Mesendoderm (in vitro differentiated cells): Measurements from ENCODE around the gene ADRA2B.

ENCODE experiments used
- DNase-seq: peaks from one replicate; pipeline ENCODE4 v3.0.0; 2013
- H2AK5ac ChIP-seq: 2 replicates; pipeline ENCODE4 v1.6.1; 2013; ENCODE audit warnings: low read length, inconsistent platforms
- H2BK120ac ChIP-seq: 2 replicates; pipeline ENCODE4 v1.6.1; 2013; ENCODE audit warnings: low read depth, mild to moderate bottlenecking, low read length, moderate library complexity, mixed read lengths
- H2BK15ac ChIP-seq: replicated peaks from 2 replicates; pipeline ENCODE4 v1.6.1; 2013; ENCODE audit warnings: low read depth, mild to moderate bottlenecking, moderate library complexity
- H2BK5ac ChIP-seq: 2 replicates; pipeline ENCODE4 v1.6.1; 2013; ENCODE audit warnings: low read length, inconsistent platforms
- H3K18ac ChIP-seq: 2 replicates; pipeline ENCODE4 v1.6.1; 2013; ENCODE audit warnings: mild to moderate bottlenecking, low read length, mixed read lengths
- H3K23ac ChIP-seq: one replicate; pipeline ENCODE4 v1.6.1; 2013; ENCODE audit warnings: low read length
- H3K27ac ChIP-seq: 2 replicates; pipeline ENCODE4 v1.5.1; 2013; ENCODE audit warnings: low read depth, mild to moderate bottlenecking, inconsistent platforms, low read length, moderate library complexity
- H3K27me3 ChIP-seq: 2 replicates; pipeline ENCODE4 v1.6.1; 2013; ENCODE audit warnings: low read length, control low read depth, mild to moderate bottlenecking, inconsistent platforms; ENCODE audit not compliant: insufficient read depth, poor library complexity
- H3K36me3 ChIP-seq: 2 replicates; pipeline ENCODE4 v1.6.1; 2013; ENCODE audit warnings: low read length, inconsistent platforms; ENCODE audit not compliant: control insufficient read depth, insufficient read depth
- H3K4ac ChIP-seq: one replicate; pipeline ENCODE4 v1.6.1; 2013; ENCODE audit warnings: low read depth, mild to moderate bottlenecking, low read length, moderate library complexity
- H3K4me1 ChIP-seq: 2 replicates; pipeline ENCODE4 v1.6.1; 2013; ENCODE audit warnings: low read depth, low read length, inconsistent platforms; ENCODE audit not compliant: control insufficient read depth
- H3K4me2 ChIP-seq: 2 replicates; pipeline ENCODE4 v1.6.1; 2013; ENCODE audit warnings: low read length
- H3K4me3 ChIP-seq: 2 replicates; pipeline ENCODE4 v1.5.1; 2013; ENCODE audit warnings: mild to moderate bottlenecking, low read length
- H3K56ac ChIP-seq: one replicate; pipeline ENCODE4 v1.6.1; 2013; ENCODE audit warnings: low read length
- H3K79me1 ChIP-seq: 2 replicates; pipeline ENCODE4 v1.6.1; 2013; ENCODE audit warnings: low read length, inconsistent platforms
- H3K79me2 ChIP-seq: 2 replicates; pipeline ENCODE4 v1.6.1; 2013; ENCODE audit warnings: mild to moderate bottlenecking, low read length; ENCODE audit not compliant: control insufficient read depth, insufficient read depth
- H3K9ac ChIP-seq: 2 replicates; pipeline ENCODE4 v1.6.1; 2013; ENCODE audit warnings: low read length, inconsistent platforms
- H4K5ac ChIP-seq: one replicate; pipeline ENCODE4 v1.6.1; 2013; ENCODE audit warnings: low read length
- H4K8ac ChIP-seq: one replicate; pipeline ENCODE4 v1.6.1; 2013; ENCODE audit warnings: low read depth, mild to moderate bottlenecking, control low read depth, low read length, moderate library complexity
- WGBS: extraction: QIAGEN DNeasy Blood & Tissue Kit; methylation state at CpG from one replicate; pipeline ENCODE4 v1.1.7; 2013; ENCODE audit warnings: low lambda C conversion rate, missing lambda C conversion rate; ENCODE audit not compliant: insufficient coverage; ENCODE audit errors: extremely low coverage; 5-methylcytosine and 5-hydroxymethylcytosine counted together

Gene ADRA2B

DNA sequence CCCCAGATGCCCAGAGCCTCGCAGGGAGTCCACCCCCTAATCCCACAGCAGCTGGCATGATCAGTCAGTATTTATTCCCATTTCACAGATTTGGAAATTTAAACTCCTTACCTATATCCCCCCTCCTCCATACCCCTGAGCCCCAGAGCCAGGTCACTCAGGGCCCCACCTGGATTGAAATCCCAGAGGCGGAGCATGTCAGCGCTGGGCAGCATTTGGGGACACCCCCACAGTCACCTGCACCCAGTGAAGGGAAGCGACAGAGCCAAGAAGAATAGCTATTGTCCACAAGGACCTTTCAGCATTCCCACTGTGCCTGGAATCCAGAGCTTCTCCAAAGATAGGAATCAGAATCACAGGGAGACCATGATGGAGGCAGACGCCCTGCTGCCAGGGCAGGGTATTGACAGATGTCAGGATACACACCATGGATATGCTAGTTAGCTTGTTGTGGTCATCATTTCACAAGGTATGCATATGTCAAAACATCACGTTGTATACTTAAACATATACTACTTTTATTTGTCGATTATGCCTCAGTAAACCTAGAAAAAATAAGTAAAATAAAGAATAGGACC, 22.9 kb upstream of the ADRA2B start:
- DNase-seq = peak; percentile 57
- Histone ChIP-seq H3K27me3 (no peaks in the 10 kb centered on the region), H2BK5ac (no peak overlapping the region), H2BK15ac (no peak overlapping the region), H3K4ac (no peak overlapping the region), H3K18ac (no peak overlapping the region), H2AK5ac (no peak overlapping the region), H3K23ac (no peak overlapping the region), H4K8ac (no peak overlapping the region), H3K56ac (no peak overlapping the region), H3K27ac (no peak overlapping the region), H2BK120ac (no peak overlapping the region), H4K5ac (no peak overlapping the region), H3K4me2 (no peak overlapping the region), H3K79me2 (no peaks in the 10 kb centered on the region), H3K9ac (no peak overlapping the region), H3K4me3 (no peak overlapping the region), H3K79me1 (no peaks in the 10 kb centered on the region), H3K4me1 (no peaks in the 10 kb centered on the region), H3K36me3 (no peaks in the 10 kb centered on the region)
- WGBS = no CpG with 5 or more reads among the region's 7 CpGs

GRCh38 chr2:96138179-96139145, 22.1 kb upstream of the ADRA2B start, which contains the start of gene ASTL:
Gene ASTL (minus strand): TSS chr2:96138502. CDS start chr2:96138436, 66 bp downstream.
- Histone ChIP-seq H2BK15ac (no peak within 1 kb of the TSS), H3K4ac (no peak within 1 kb of the TSS), H3K79me2 (no peaks in the 10 kb centered on the region), H4K8ac (no peak within 1 kb of the TSS), H3K79me1 (no peaks in the 10 kb centered on the region), H3K23ac (no peak within 1 kb of the TSS), H3K27me3 (no peaks in the 10 kb centered on the region), H3K56ac (no peak within 1 kb of the TSS), H3K9ac (no peak within 1 kb of the TSS), H2BK5ac (no peak within 1 kb of the TSS), H3K4me2 (no peak within 1 kb of the TSS), H2AK5ac (no peak within 1 kb of the TSS), H3K27ac (no peak within 1 kb of the TSS), H3K4me3 (no peak within 1 kb of the TSS), H3K36me3 (no peaks in the 10 kb centered on the region), H3K18ac (no peak within 1 kb of the TSS), H2BK120ac (no peak within 1 kb of the TSS), H3K4me1 (no peaks in the 10 kb centered on the region), H4K5ac (no peak within 1 kb of the TSS)
- peak; percentile 75 for DNase-seq
- WGBS = no CpG with 5 or more reads among the region's 17 CpGs

GRCh38 chr2:96137321-96138178, 21.2 kb upstream of the ADRA2B start:
- Histone ChIP-seq H3K79me1 (no peaks in the 10 kb centered on the region), H3K4me2 (no peak overlapping the region), H3K4me3 (no peak overlapping the region), H3K23ac (no peak overlapping the region), H3K4me1 (no peaks in the 10 kb centered on the region), H2AK5ac (no peak overlapping the region), H4K5ac (no peak overlapping the region), H3K27me3 (no peaks in the 10 kb centered on the region), H3K36me3 (no peaks in the 10 kb centered on the region), H2BK5ac (no peak overlapping the region), H3K56ac (no peak overlapping the region), H3K79me2 (no peaks in the 10 kb centered on the region), H2BK15ac (no peak overlapping the region), H3K9ac (no peak overlapping the region), H4K8ac (no peak overlapping the region), H2BK120ac (no peak overlapping the region), H3K18ac (no peak overlapping the region), H3K27ac (no peak overlapping the region), H3K4ac (no peak overlapping the region)
- WGBS = no CpG with 5 or more reads among the region's 15 CpGs
- DNase-seq = no peak

- no peak overlapping the region for H4K8ac ChIP-seq
- no peak overlapping the region for H3K4me3 ChIP-seq
- H3K27me3 ChIP-seq = no peaks in the 10 kb centered on the region
- no peaks in the 10 kb centered on the region for H3K36me3 ChIP-seq
- H3K18ac ChIP-seq = no peak overlapping the region
- WGBS = no CpG with 5 or more reads among the region's 8 CpGs
- H3K4ac ChIP-seq = no peak overlapping the region
- H2BK15ac ChIP-seq = no peak overlapping the region
- H3K79me1 ChIP-seq = no peaks in the 10 kb centered on the region
- H2BK120ac ChIP-seq = no peak overlapping the region
- no peak overlapping the region for H4K5ac ChIP-seq
- H3K79me2 ChIP-seq = no peaks in the 10 kb centered on the region
- H2AK5ac ChIP-seq = no peak overlapping the region
- H3K23ac ChIP-seq = no peak overlapping the region
- H3K27ac ChIP-seq = no peak overlapping the region
- DNase-seq = no peak
- H3K4me1 ChIP-seq = no peaks in the 10 kb centered on the region
- no peak overlapping the region for H3K56ac ChIP-seq
- H3K4me2 ChIP-seq = no peak overlapping the region
- no peak overlapping the region for H3K9ac ChIP-seq
- H2BK5ac ChIP-seq = no peak overlapping the region
These were observed 19.9 kb upstream of the ADRA2B start for GRCh38 chr2:96136129-96136720.

DNA sequence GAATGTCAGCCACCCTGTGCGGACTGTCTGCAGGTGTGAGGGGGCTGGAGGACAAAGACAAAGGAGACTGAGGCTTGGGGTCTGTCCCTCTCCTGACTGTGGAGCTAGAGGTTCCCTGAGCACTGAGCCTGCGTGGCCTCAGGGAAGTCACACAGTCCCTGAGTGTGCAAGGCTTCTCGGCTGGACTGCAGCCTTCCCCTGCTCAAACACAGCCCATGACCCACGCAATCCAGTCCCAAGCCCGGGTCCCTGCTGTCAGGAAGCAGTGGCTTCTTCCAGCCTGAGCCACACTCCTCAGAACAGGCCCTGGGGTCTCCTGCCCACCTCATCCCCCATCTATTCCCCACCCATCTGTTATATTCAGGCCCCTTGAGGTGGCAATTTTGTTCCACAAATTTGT, 19.2 kb upstream of the ADRA2B start:
- H3K36me3 ChIP-seq = no peaks in the 10 kb centered on the region
- H4K8ac ChIP-seq = no peak overlapping the region
- no peak for DNase-seq
- H3K56ac ChIP-seq = no peak overlapping the region
- H3K27me3 ChIP-seq = no peaks in the 10 kb centered on the region
- no peaks in the 10 kb centered on the region for H3K79me2 ChIP-seq
- H3K4ac ChIP-seq = no peak overlapping the region
- H3K27ac ChIP-seq = no peak overlapping the region
- H2BK5ac ChIP-seq = no peak overlapping the region
- no peak overlapping the region for H3K4me3 ChIP-seq
- H2BK120ac ChIP-seq = no peak overlapping the region
- H4K5ac ChIP-seq = no peak overlapping the region
- no peak overlapping the region for H2AK5ac ChIP-seq
- H2BK15ac ChIP-seq = no peak overlapping the region
- WGBS = no CpG with 5 or more reads among the region's 5 CpGs
- H3K9ac ChIP-seq = no peak overlapping the region
- H3K23ac ChIP-seq = no peak overlapping the region
- no peaks in the 10 kb centered on the region for H3K79me1 ChIP-seq
- H3K4me1 ChIP-seq = no peaks in the 10 kb centered on the region
- H3K4me2 ChIP-seq = no peak overlapping the region
- no peak overlapping the region for H3K18ac ChIP-seq
